Stomach smooth muscle (tissue), 2 donors: ENCODE measurements around the gene TLX1.

ENCODE experiments used
- H3K27ac ChIP-seq: one replicate; pipeline ENCODE4 v1.7.0; 2013; ENCODE audit warnings: mild to moderate bottlenecking, low read length, inconsistent platforms
- H3K27me3 ChIP-seq, 2 donors: one replicate each; pipeline ENCODE4 v1.7.0; 2013; ENCODE audit warnings: low read length in 2 of 2; ENCODE audit not compliant: insufficient read depth in 2 of 2, control insufficient read depth in 1 of 2
- H3K36me3 ChIP-seq, 2 donors: one replicate each; pipeline ENCODE4 v1.7.0; 2013; ENCODE audit warnings: low read length in 2 of 2; ENCODE audit not compliant: control insufficient read depth in 2 of 2, insufficient read depth in 2 of 2
- H3K4me1 ChIP-seq: one replicate; pipeline ENCODE4 v1.7.0; 2013; ENCODE audit warnings: low read length; ENCODE audit not compliant: control insufficient read depth, insufficient read depth
- H3K4me3 ChIP-seq, 2 donors: one replicate each; pipeline ENCODE4 v1.7.0; 2013; ENCODE audit warnings: low read length in 2 of 2
- H3K9ac ChIP-seq, 2 donors: one replicate each; pipeline ENCODE4 v1.7.0; 2013; ENCODE audit warnings: low read length in 2 of 2, mild to moderate bottlenecking in 1 of 2
- H3K9me3 ChIP-seq, 2 donors: one replicate each; pipeline ENCODE4 v1.7.0; 2013; ENCODE audit warnings: low read length in 2 of 2; ENCODE audit not compliant: control insufficient read depth in 2 of 2
- donor health status: healthy.
- donor health status: Pancreatic carcinoma.

The TLX1 gene

DNA sequence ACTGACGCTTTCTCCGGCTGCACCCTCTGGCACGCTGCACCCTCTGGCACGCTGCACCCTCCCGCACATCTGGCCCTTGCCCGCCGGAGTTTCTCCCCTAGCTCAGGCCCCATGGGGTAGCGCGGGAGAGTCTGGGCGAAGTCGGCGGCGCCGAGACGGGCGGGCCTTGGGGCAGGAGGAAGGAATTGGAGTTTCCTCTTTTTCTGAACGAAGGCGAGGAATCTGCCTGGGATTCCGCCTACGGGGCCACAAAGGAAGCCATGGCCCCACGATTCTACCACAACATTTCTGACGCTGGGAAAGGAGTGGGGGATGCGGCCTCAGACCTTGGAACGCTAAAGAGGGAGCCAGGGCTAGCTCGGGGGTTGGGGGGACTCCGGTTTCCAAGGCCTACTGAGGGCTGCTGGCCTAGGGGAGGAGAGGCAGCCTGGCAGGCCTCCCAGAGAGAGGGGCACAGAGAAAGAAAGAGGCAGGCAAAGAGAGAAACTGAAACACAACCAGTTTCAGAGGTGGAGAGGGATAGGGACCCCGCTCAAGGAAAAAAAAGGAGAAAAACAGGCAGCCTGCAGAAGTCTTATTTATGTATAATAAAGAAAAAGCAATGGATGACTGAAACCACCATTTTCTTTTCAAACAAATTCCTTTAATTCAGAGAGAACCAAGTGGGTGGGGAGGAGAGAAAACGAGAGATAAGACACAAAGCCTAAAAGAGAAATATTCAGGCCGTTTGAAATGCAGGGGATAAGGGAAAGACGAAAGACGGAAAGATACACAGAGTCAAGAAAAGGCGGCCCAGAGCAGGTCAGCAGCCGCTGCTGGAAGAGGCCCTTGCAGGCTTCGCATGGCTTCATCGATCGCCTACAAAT is 4.3 kb downstream of the TLX1 start:
- Histone ChIP-seq H3K27me3 (peaks cover 87 to 100% of the 10 kb centered on the region in 2 donors), H3K9ac (no peak overlapping the region), H3K4me1 (peaks cover 37% of the 10 kb centered on the region), H3K27ac (no peak overlapping the region), H3K4me3 (peak overlapping the region in 1 of 2 donors; percentile 35), H3K9me3 (no peaks in the 10 kb centered on the region), H3K36me3 (no peaks in the 10 kb centered on the region)

- Histone ChIP-seq H3K9ac (no peak overlapping the region), H3K4me1 (peaks cover 34% of the 10 kb centered on the region), H3K27me3 (peaks cover 87 to 100% of the 10 kb centered on the region in 2 donors), H3K9me3 (no peaks in the 10 kb centered on the region), H3K27ac (no peak overlapping the region), H3K4me3 (no peak overlapping the region), H3K36me3 (no peaks in the 10 kb centered on the region)
These were observed 5.1 kb downstream of the TLX1 start for GRCh38 chr10:101136007-101136707.

- Histone ChIP-seq H3K9me3 (no peaks in the 10 kb centered on the region), H3K36me3 (no peaks in the 10 kb centered on the region), H3K27ac (no peak overlapping the region), H3K9ac (no peak overlapping the region), H3K4me1 (peaks cover 29% of the 10 kb centered on the region), H3K27me3 (peaks cover 92 to 100% of the 10 kb centered on the region in 2 donors), H3K4me3 (no peak overlapping the region)
These were observed 5.6 kb downstream of the TLX1 start for GRCh38 chr10:101136708-101137121.

GRCh38 chr10:101137271-101137670 is 6.2 kb downstream of the TLX1 start:
- Histone ChIP-seq H3K27me3 (peaks cover 95 to 100% of the 10 kb centered on the region in 2 donors), H3K27ac (no peak overlapping the region)

GRCh38 chr10:101138788-101139420 is 7.8 kb downstream of the TLX1 start:
- Histone ChIP-seq H3K36me3 (no peaks in the 10 kb centered on the region), H3K4me3 (no peak overlapping the region), H3K27me3 (peaks cover 90 to 98% of the 10 kb centered on the region in 2 donors), H3K9me3 (no peaks in the 10 kb centered on the region), H3K27ac (no peak overlapping the region), H3K4me1 (peaks cover 20% of the 10 kb centered on the region), H3K9ac (no peak overlapping the region)

More at GRCh38 chr10:101137271-101137670, 6.2 kb downstream of the TLX1 start:
- no peaks in the 10 kb centered on the region for H3K36me3 ChIP-seq
- H3K9me3 ChIP-seq = no peaks in the 10 kb centered on the region
- H3K9ac ChIP-seq = no peak overlapping the region
- H3K4me3 ChIP-seq = no peak overlapping the region
- H3K4me1 ChIP-seq = peaks cover 27% of the 10 kb centered on the region

DNA sequence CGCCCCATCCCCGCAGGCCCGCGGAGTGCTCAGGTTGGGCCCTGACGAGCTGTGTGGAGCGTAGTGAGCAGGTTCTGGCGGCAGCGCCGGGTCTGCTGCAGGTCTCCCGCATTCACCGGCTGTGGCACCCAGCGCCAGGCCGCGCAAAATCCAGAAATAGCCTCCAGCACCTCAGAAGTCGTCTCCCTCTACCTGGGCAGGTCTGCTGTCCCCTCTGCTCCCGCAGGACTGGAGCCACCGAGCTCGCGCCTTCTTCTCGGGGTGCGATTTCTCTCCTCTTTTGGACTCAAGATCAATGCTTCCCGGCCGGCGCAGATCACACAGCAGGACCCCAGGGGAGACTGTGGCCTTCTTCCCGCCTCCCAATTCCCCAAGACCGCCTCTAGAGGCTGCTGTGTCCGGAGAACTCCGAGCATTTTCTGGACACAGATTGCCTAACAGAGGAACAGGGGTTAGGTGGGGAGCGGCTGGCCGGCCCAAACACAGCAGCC is 8.4 kb downstream of the TLX1 start:
- H3K4me1 ChIP-seq = peaks cover 15% of the 10 kb centered on the region
- H3K36me3 ChIP-seq = no peaks in the 10 kb centered on the region
- H3K9ac ChIP-seq = no peak overlapping the region
- H3K9me3 ChIP-seq = no peaks in the 10 kb centered on the region
- H3K27ac ChIP-seq = no peak overlapping the region
- no peak overlapping the region for H3K4me3 ChIP-seq
- peaks cover 89 to 97% of the 10 kb centered on the region in 2 donors for H3K27me3 ChIP-seq

DNA sequence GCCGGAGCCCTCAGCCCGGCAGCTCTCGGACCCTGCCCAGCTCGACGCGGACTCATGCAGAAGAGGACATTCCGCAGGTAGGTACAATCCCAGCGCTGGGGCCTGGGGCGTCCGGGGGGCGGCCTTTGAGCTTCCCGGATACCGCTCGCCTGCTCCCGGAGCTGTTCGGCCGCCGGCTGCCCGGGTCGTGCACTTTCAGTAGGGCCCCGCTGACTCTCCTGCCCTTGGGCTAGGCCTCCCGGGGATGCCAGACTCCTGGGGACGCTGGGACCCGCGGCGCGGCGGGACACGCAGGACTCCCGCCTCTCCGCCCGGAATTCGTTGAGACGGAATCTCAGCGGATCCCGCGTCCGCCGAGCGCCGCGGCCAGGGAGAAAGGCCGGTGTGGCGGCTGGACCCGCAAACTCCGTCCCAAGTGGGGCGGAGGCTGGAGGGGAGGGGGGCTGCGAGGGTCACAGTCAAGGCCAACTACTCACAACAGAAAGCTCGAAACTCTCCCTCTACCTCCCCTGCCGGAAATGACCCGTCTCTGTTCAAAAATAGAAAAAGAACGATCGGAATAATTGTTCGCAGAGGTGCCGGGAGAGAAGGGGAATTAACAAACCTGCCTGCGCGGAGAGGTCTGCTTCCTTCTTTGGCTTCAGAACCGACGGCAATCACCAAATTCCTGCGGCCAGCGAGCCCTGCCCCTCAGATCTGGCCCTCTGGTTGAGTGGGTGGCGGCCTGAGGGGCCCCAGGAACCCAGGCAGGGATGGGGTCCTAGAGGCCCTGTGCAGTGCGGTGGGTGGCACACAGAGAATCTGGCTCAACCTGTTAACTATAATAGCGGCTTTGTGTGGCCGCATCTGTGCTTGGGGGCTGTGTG is 9.2 kb downstream of the TLX1 start:
- Histone ChIP-seq H3K27me3 (peaks cover 89 to 97% of the 10 kb centered on the region in 2 donors), H3K4me3 (no peak overlapping the region)

GRCh38 chr10:101140950-101141615 is 10.0 kb downstream of the TLX1 start:
- Histone ChIP-seq H3K9ac (no peak overlapping the region), H3K4me1 (peaks cover 9% of the 10 kb centered on the region), H3K36me3 (no peaks in the 10 kb centered on the region), H3K27me3 (peaks cover 88 to 97% of the 10 kb centered on the region in 2 donors), H3K9me3 (no peaks in the 10 kb centered on the region), H3K27ac (no peak overlapping the region), H3K4me3 (no peak overlapping the region)

More for the DNA sequence above, 9.2 kb downstream of the TLX1 start:
- Histone ChIP-seq H3K4me1 (peaks cover 7% of the 10 kb centered on the region), H3K9ac (no peak overlapping the region), H3K9me3 (no peaks in the 10 kb centered on the region), H3K27ac (no peak overlapping the region), H3K36me3 (no peaks in the 10 kb centered on the region)

DNA sequence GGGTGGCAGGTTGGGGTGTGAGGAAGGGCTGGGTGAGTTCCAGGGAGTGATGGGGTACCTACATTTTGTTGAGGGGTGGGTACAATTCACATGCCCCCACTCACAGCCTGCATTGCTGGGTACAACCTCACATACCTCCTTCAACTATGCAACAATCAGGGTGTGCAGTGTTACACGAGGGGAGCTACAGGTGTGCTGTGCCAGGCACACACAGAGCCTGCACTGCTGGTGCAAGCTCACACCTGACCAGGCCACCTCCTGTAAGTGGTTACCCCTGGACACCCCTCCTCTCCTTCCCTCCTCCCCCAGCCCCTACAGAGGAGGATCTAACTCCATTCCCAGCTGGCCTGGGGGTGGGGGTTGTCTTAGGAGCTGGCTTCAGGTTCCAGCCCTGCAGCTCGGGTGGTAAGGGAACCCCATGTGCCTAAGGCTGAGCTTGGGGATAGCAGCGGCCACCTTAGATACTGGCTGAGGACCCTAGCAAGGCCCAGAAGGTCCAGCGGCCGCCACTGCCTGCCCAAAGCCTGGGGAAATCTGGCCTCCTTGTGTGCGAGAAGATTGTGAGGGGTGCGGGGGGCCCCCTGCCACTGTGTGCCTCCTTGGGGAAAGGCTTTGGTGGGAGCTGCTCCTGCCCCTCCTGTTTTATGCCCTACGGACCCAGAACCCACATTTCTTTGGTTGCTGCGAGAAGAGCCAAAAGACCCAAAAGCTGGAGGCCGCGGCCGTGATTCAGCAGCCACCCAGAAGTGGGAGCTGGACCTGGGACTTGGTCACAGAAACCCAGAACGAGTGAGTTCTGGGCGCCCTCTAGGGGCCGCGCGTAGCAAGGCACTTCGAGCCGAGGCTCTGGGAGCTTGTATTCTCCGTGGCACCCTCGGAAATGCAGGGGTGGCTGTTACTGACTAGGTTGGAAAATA is 10.8 kb downstream of the TLX1 start:
- Histone ChIP-seq H3K36me3 (no peaks in the 10 kb centered on the region), H3K9ac (no peak overlapping the region), H3K27me3 (peaks cover 88 to 97% of the 10 kb centered on the region in 2 donors), H3K4me1 (peaks cover 17% of the 10 kb centered on the region), H3K27ac (no peak overlapping the region), H3K4me3 (peak overlapping the region in 1 of 2 donors; percentile 47), H3K9me3 (no peaks in the 10 kb centered on the region)
